ENCODE results near the gene ZNF236. TPM values are rescaled to one million over a fixed set of nuclear protein-coding genes. Genes with fewer than 3 reads are reported as not detected.

The ZNF236 gene
- total and polyA plus RNA-seq, 2 donors (not counting 1 experiment from before 2014, with no cell fraction given): 2.9 to 8.4 TPM

GRCh38 chr18:76935722-76936337 lies 113.5 kb downstream of the ZNF236 start:
- Histone ChIP-seq H3K36me3 (ENCODE audit: control insufficient read depth, insufficient read depth, low read length) (peaks cover 12% of the 10 kb centered on the region), H3K4me3 (replicated peaks in 1 of 4; ENCODE audit: control extremely low read depth in 1 of 4, insufficient read depth in 1 of 4, low read depth in 3 of 4, low read length in 4 of 4) (no peak overlapping the region), H3K4me2 (ENCODE audit: extremely low read depth, insufficient read depth, low read length) (no peak overlapping the region), H3K27ac (ENCODE audit: insufficient read depth, low read length) (no peak overlapping the region), H3K79me2 (ENCODE audit: control insufficient read depth, insufficient read depth, low read length) (no peaks in the 10 kb centered on the region), H3K4me1 (ENCODE audit: control insufficient read depth, extremely low read depth, insufficient read depth, low read length) (peaks cover 4% of the 10 kb centered on the region), H4K20me1 (ENCODE audit: control insufficient read depth, extremely low read depth, insufficient read depth, low read length) (no peaks in the 10 kb centered on the region), H2AFZ (ENCODE audit: low read length) (no peak overlapping the region), H3K9ac (ENCODE audit: insufficient read depth, low read length) (no peak overlapping the region), H3K9me3 (ENCODE audit: control insufficient read depth, insufficient read depth, low read depth, low read length) (no peaks in the 10 kb centered on the region), H3K27me3 (ENCODE audit: control insufficient read depth, insufficient read depth, low read length) (no peaks in the 10 kb centered on the region)
- TF ChIP-seq CTCF (conservative IDR thresholded peaks at IDR 0.05 in 1 of 2, IDR thresholded peaks at IDR 0.05 in 1 of 2; ENCODE audit: low read depth in 1 of 2, low read length in 2 of 2): no peak
- TF ChIP-seq EZH2 (IDR thresholded peaks at IDR 0.05; ENCODE audit: low read length, missing control alignments): no peak
- DNase-seq (ENCODE audit: low read depth in 2 of 2): no peak

- Histone ChIP-seq H3K36me3 (ENCODE audit: control insufficient read depth, insufficient read depth, low read length) (peaks cover 13% of the 10 kb centered on the region), H3K27me3 (ENCODE audit: control insufficient read depth, insufficient read depth, low read length) (no peaks in the 10 kb centered on the region), H2AFZ (ENCODE audit: low read length) (no peak overlapping the region), H3K79me2 (ENCODE audit: control insufficient read depth, insufficient read depth, low read length) (no peaks in the 10 kb centered on the region), H3K4me3 (replicated peaks in 1 of 4; ENCODE audit: control extremely low read depth in 1 of 4, insufficient read depth in 1 of 4, low read depth in 3 of 4, low read length in 4 of 4) (no peak overlapping the region), H3K4me1 (ENCODE audit: control insufficient read depth, extremely low read depth, insufficient read depth, low read length) (peaks cover 2% of the 10 kb centered on the region), H3K9me3 (ENCODE audit: control insufficient read depth, insufficient read depth, low read depth, low read length) (no peaks in the 10 kb centered on the region), H3K4me2 (ENCODE audit: extremely low read depth, insufficient read depth, low read length) (no peak overlapping the region), H3K27ac (ENCODE audit: insufficient read depth, low read length) (no peak overlapping the region), H4K20me1 (ENCODE audit: control insufficient read depth, extremely low read depth, insufficient read depth, low read length) (no peaks in the 10 kb centered on the region), H3K9ac (ENCODE audit: insufficient read depth, low read length) (no peak overlapping the region)
- TF ChIP-seq EZH2 (IDR thresholded peaks at IDR 0.05; ENCODE audit: low read length, missing control alignments) (no peak), CTCF (conservative IDR thresholded peaks at IDR 0.05 in 1 of 2, IDR thresholded peaks at IDR 0.05 in 1 of 2; ENCODE audit: low read depth in 1 of 2, low read length in 2 of 2) (no peak)
- no peak for DNase-seq (ENCODE audit: low read depth in 2 of 2)
Observed at GRCh38 chr18:76936877-76937276, 114.5 kb downstream of the ZNF236 start.

- no peak for TF ChIP-seq EZH2 (IDR thresholded peaks at IDR 0.05; ENCODE audit: low read length, missing control alignments)
- peak in 1 of 2 donors; percentile 21 for TF ChIP-seq CTCF (conservative IDR thresholded peaks at IDR 0.05 in 1 of 2, IDR thresholded peaks at IDR 0.05 in 1 of 2; ENCODE audit: low read depth in 1 of 2, low read length in 2 of 2)
Observed at GRCh38 chr18:76937597-76937996, 115.2 kb downstream of the ZNF236 start.

More at GRCh38 chr18:76937597-76937996, 115.2 kb downstream of the ZNF236 start:
- H2AFZ ChIP-seq (ENCODE audit: low read length): no peak overlapping the region
- peaks cover 13% of the 10 kb centered on the region for H3K36me3 ChIP-seq (ENCODE audit: control insufficient read depth, insufficient read depth, low read length)
- no peaks in the 10 kb centered on the region for H4K20me1 ChIP-seq (ENCODE audit: control insufficient read depth, extremely low read depth, insufficient read depth, low read length)
- no peak overlapping the region for H3K4me2 ChIP-seq (ENCODE audit: extremely low read depth, insufficient read depth, low read length)
- DNase-seq (ENCODE audit: low read depth in 2 of 2): peak in 1 of 2 donors; percentile 7
- H3K27ac ChIP-seq (ENCODE audit: insufficient read depth, low read length): no peak overlapping the region
- no peak overlapping the region for H3K4me3 ChIP-seq (replicated peaks in 1 of 4; ENCODE audit: control extremely low read depth in 1 of 4, insufficient read depth in 1 of 4, low read depth in 3 of 4, low read length in 4 of 4)
- no peaks in the 10 kb centered on the region for H3K79me2 ChIP-seq (ENCODE audit: control insufficient read depth, insufficient read depth, low read length)
- H3K27me3 ChIP-seq (ENCODE audit: control insufficient read depth, insufficient read depth, low read length): no peaks in the 10 kb centered on the region
- no peaks in the 10 kb centered on the region for H3K4me1 ChIP-seq (ENCODE audit: control insufficient read depth, extremely low read depth, insufficient read depth, low read length)
- no peak overlapping the region for H3K9ac ChIP-seq (ENCODE audit: insufficient read depth, low read length)
- no peaks in the 10 kb centered on the region for H3K9me3 ChIP-seq (ENCODE audit: control insufficient read depth, insufficient read depth, low read depth, low read length)

Data from fibroblast of lung (primary cell).